Liver (tissue), 9 donors: ENCODE results near the gene CRHR1. TPM values are rescaled to one million over a fixed set of nuclear protein-coding genes. Genes with fewer than 3 reads are reported as not detected.

Experiments used
- DNase-seq: peaks from one replicate; pipeline ENCODE4 v3.0.0-alpha.2; 2017; ENCODE audit warnings: low spot score
- H3K27ac ChIP-seq, 2 donors: one replicate each; pipeline ENCODE4 v1.7.0; 2013; ENCODE audit warnings: inconsistent platforms in 2 of 2, low read length in 2 of 2, control low read depth in 1 of 2, low read depth in 1 of 2, mild to moderate bottlenecking in 1 of 2
- H3K27me3 ChIP-seq, 4 donors: one replicate each; pipeline versions ENCODE4 v1.6.1 to v1.7.0; 2013; ENCODE audit warnings: low read length in 3 of 4, inconsistent platforms in 1 of 4, mild to moderate bottlenecking in 1 of 4, moderate library complexity in 1 of 4; ENCODE audit not compliant: control insufficient read depth in 4 of 4, insufficient read depth in 4 of 4
- H3K36me3 ChIP-seq, 4 donors: one replicate each; pipeline versions ENCODE4 v1.6.1 to v1.7.0; 2013; ENCODE audit warnings: low read length in 3 of 4, mild to moderate bottlenecking in 3 of 4, low read depth in 1 of 4, moderate library complexity in 1 of 4; ENCODE audit not compliant: control insufficient read depth in 4 of 4, insufficient read depth in 3 of 4
- H3K4me1 ChIP-seq, 4 donors: one replicate each; pipeline versions ENCODE4 v1.6.1 to v1.7.0; 2013; ENCODE audit warnings: low read length in 3 of 4, mild to moderate bottlenecking in 3 of 4, moderate library complexity in 1 of 4; ENCODE audit not compliant: control insufficient read depth in 4 of 4, insufficient read depth in 4 of 4
- H3K4me3 ChIP-seq, 3 donors: one replicate each; pipeline versions ENCODE4 v1.6.1 to v1.7.0; 2013; ENCODE audit warnings: low read length in 3 of 3, control low read depth in 1 of 3, low read depth in 1 of 3, mild to moderate bottlenecking in 1 of 3
- H3K9ac ChIP-seq, 2 donors: one replicate each; pipeline ENCODE4 v1.7.0; 2013; ENCODE audit warnings: low read length in 2 of 2, mild to moderate bottlenecking in 2 of 2, moderate library complexity in 2 of 2, control low read depth in 1 of 2, low read depth in 1 of 2
- H3K9me3 ChIP-seq, 4 donors: one replicate each; pipeline versions ENCODE4 v1.6.1 to v1.7.0; 2013; ENCODE audit warnings: low read length in 3 of 4; ENCODE audit not compliant: control insufficient read depth in 4 of 4
- ATF3 ChIP-seq: IDR thresholded peaks from 2 replicates; pipeline ENCODE4 v1.6.1; 2016; ENCODE audit warnings: antibody characterized with exemption
- CTCF ChIP-seq: fragments of 150-350 bp; IDR thresholded peaks from 2 replicates; pipeline ENCODE4 v1.5.1; 2017; ENCODE audit warnings: improper control_type of control experiment, low read depth, low read length; ENCODE audit not compliant: missing input control
- EGR1 ChIP-seq, 2 donors: IDR thresholded peaks; 2 replicates each; pipeline ENCODE4 v1.6.1; 2016 to 2018; ENCODE audit warnings: antibody characterized with exemption in 2 of 2, low read depth in 2 of 2
- GABPA ChIP-seq, 2 donors: IDR thresholded peaks in 1 of 2; conservative IDR thresholded peaks in 1 of 2; 2 replicates each; pipeline ENCODE4 v1.6.1; 2016; ENCODE audit warnings: antibody characterized with exemption in 2 of 2, mild to moderate bottlenecking in 1 of 2, moderate library complexity in 1 of 2
- HNF4G ChIP-seq: IDR thresholded peaks from 2 replicates; pipeline ENCODE4 v1.6.1; 2016; ENCODE audit warnings: antibody characterized with exemption
- MAX ChIP-seq: IDR thresholded peaks from 2 replicates; pipeline ENCODE4 v1.6.1; 2016; ENCODE audit warnings: antibody characterized with exemption
- NR2F2 ChIP-seq: IDR thresholded peaks from 2 replicates; pipeline ENCODE4 v1.6.1; 2016; ENCODE audit warnings: antibody characterized with exemption
- RAD21 ChIP-seq, 2 donors: IDR thresholded peaks; 2 replicates each; pipeline ENCODE4 v1.6.1; 2016; ENCODE audit warnings: antibody characterized with exemption in 2 of 2, mild to moderate bottlenecking in 2 of 2
- REST ChIP-seq: IDR thresholded peaks from 2 replicates; pipeline ENCODE4 v1.6.1; 2016; ENCODE audit warnings: antibody characterized with exemption, mild to moderate bottlenecking
- RXRA ChIP-seq, 2 donors: IDR thresholded peaks; 2 replicates each; pipeline ENCODE4 v1.6.1; 2017 to 2018; ENCODE audit warnings: antibody characterized with exemption in 2 of 2, mild to moderate bottlenecking in 1 of 2
- SP1 ChIP-seq: IDR thresholded peaks from 2 replicates; pipeline ENCODE4 v1.6.1; 2018; ENCODE audit warnings: antibody characterized with exemption, mild to moderate bottlenecking
- YY1 ChIP-seq: IDR thresholded peaks from 2 replicates; pipeline ENCODE4 v1.6.1; 2016; ENCODE audit warnings: antibody characterized with exemption, mild to moderate bottlenecking
- ZBTB33 ChIP-seq: IDR thresholded peaks from 2 replicates; pipeline ENCODE4 v1.6.1; 2016; ENCODE audit warnings: antibody characterized with exemption
- WGBS: extraction: QIAGEN DNeasy Blood & Tissue Kit; methylation state at CpG from one replicate; pipeline ENCODE4 v1.1.7; 2013; 5-methylcytosine and 5-hydroxymethylcytosine counted together
- polyA plus RNA-seq, 2 donors: library from polyadenylated mRNA; stranded (reverse) in 1 of 2; unstranded in 1 of 2; fragments of 200-250 nt in 1 of 2; fragments of >200 nt in 1 of 2; fragmentation: Nextera tagmentation in 1 of 2; extraction: Ambion mirVana in 1 of 2; gene quantifications; one replicate each; pipeline versions ENCODE4 v1.2.1 to v1.2.3, GENCODE V29; 2013 to 2015
- total RNA-seq, 2 donors: library from RNA; depleted of rRNA; stranded (reverse); fragments of >200 nt; gene quantifications; one replicate each; pipeline ENCODE4 v1.2.3, GENCODE V29; 2014
- donor health status: healthy.
- donor health status: healthy.
- donor health status: healthy.
- donor health status: healthy.
- donor health status: healthy.

Gene CRHR1
- total and polyA plus RNA-seq, 4 donors: not detected

GRCh38 chr17:45809499-45809898 is 25.4 kb downstream of the CRHR1 start:
- no peaks in the 10 kb centered on the region for H3K36me3 ChIP-seq
- peaks cover 0 to 4% (median 0%) of the 10 kb centered on the region in 4 donors for H3K27me3 ChIP-seq
- 84% methylated on average over 15 of the region's 15 CpGs for WGBS
- H3K9ac ChIP-seq: no peak overlapping the region
- DNase-seq: no peak
- TF ChIP-seq CTCF (no peak), GABPA (IDR thresholded peaks at IDR 0.05 in 1 of 2, conservative IDR thresholded peaks at IDR 0.05 in 1 of 2) (no peak), MAX (no peak), YY1 (no peak), ATF3 (no peak), HNF4G (no peak), SP1 (no peak), EGR1 (IDR thresholded peaks at IDR 0.05; ENCODE audit: low read depth in 2 of 2) (no peak), ZBTB33 (no peak)
- no peak overlapping the region for H3K4me3 ChIP-seq
- no peaks in the 10 kb centered on the region for H3K9me3 ChIP-seq
- no peaks in the 10 kb centered on the region for H3K4me1 ChIP-seq
- no peak overlapping the region for H3K27ac ChIP-seq

- WGBS: 62% methylated on average over 3 of the region's 3 CpGs
- Histone ChIP-seq H3K9ac (no peak overlapping the region), H3K9me3 (no peaks in the 10 kb centered on the region), H3K36me3 (no peaks in the 10 kb centered on the region), H3K4me3 (no peak overlapping the region), H3K27me3 (no peaks in the 10 kb centered on the region), H3K4me1 (peaks cover 0 to 5% (median 3%) of the 10 kb centered on the region in 4 donors), H3K27ac (no peak overlapping the region)
- no peak for DNase-seq
- TF ChIP-seq RAD21 (IDR thresholded peaks at IDR 0.05) (no peak), NR2F2 (no peak), CTCF (peak; percentile 9), REST (no peak), RXRA (IDR thresholded peaks at IDR 0.05) (no peak)
These were observed 28.0 kb downstream of the CRHR1 start for GRCh38 chr17:45812102-45812501.
